GM23338 (cell line): ENCODE measurements around the gene SLC6A3. TPM values are rescaled to one million over a fixed set of nuclear protein-coding genes. Genes with fewer than 3 reads are reported as not detected.

Source experiments
- ATAC-seq: fragments of 200-7000 bp; cut with Tn5 transposase; 3 replicates; pipeline ENCODE4 v1.9.1; 2020
- DNase-seq: peaks from one replicate; pipeline ENCODE4 v3.0.0-alpha.2; 2015; ENCODE audit warnings: low spot score
- H2AFZ ChIP-seq: fragments of 200-600 bp; sonication (generic); 2 replicates; pipeline ENCODE4 v1.8.0; 2016; ENCODE audit warnings: antibody characterized with exemption, mild to moderate bottlenecking, moderate library complexity
- H3F3A ChIP-seq: fragments of 200-600 bp; sonication (generic); replicated peaks from 2 replicates; pipeline ENCODE4 v1.8.0; 2017; ENCODE audit warnings: antibody characterized with exemption, mixed run types, low read depth
- H3K27ac ChIP-seq: fragments of 200-600 bp; sonication (generic); 2 replicates; pipeline ENCODE4 v1.6.1; 2016; ENCODE audit warnings: low read depth
- H3K27me3 ChIP-seq: fragments of 200-600 bp; sonication (generic); 2 replicates; pipeline ENCODE4 v1.8.0; 2016; ENCODE audit warnings: mild to moderate bottlenecking, mixed run types, moderate library complexity; ENCODE audit not compliant: insufficient read depth
- H3K36me3 ChIP-seq: fragments of 200-600 bp; sonication (generic); 2 replicates; pipeline ENCODE4 v1.8.0; 2016; ENCODE audit warnings: mild to moderate bottlenecking; ENCODE audit not compliant: insufficient read depth
- H3K4me1 ChIP-seq: fragments of 200-600 bp; sonication (generic); 2 replicates; pipeline ENCODE4 v1.8.0; 2016; ENCODE audit warnings: mild to moderate bottlenecking, moderate library complexity; ENCODE audit not compliant: insufficient read depth
- H3K4me2 ChIP-seq: fragments of 200-600 bp; sonication (generic); 2 replicates; pipeline ENCODE4 v1.7.1; 2017; ENCODE audit warnings: mixed run types
- H3K4me3 ChIP-seq: fragments of 200-600 bp; sonication (generic); 2 replicates; pipeline ENCODE4 v1.6.1; 2016; ENCODE audit warnings: mixed run types
- H3K79me2 ChIP-seq: fragments of 200-600 bp; sonication (generic); replicated peaks from 2 replicates; pipeline ENCODE4 v1.8.0; 2017; ENCODE audit warnings: mild to moderate bottlenecking; ENCODE audit not compliant: insufficient read depth
- H3K9me2 ChIP-seq: fragments of 200-600 bp; sonication (generic); 2 replicates; pipeline ENCODE4 v1.8.0; 2017; ENCODE audit not compliant: insufficient read depth
- H4K20me1 ChIP-seq: fragments of 200-600 bp; sonication (generic); replicated peaks from 2 replicates; pipeline ENCODE4 v1.8.0; 2017; ENCODE audit warnings: mild to moderate bottlenecking; ENCODE audit not compliant: insufficient read depth
- H3K27ac Mint-ChIP-seq: 2 replicates; pipeline ENCODE4 v1.8.0; 2020; ENCODE audit warnings: inconsistent platforms, mild to moderate bottlenecking, moderate library complexity, mixed read lengths
- H3K27me3 Mint-ChIP-seq: 3 replicates; pipeline ENCODE4 v1.8.0; 2022; ENCODE audit warnings: low read depth, mild to moderate bottlenecking, moderate library complexity, mixed read lengths, inconsistent platforms; ENCODE audit not compliant: insufficient read depth, poor library complexity
- H3K36me3 Mint-ChIP-seq: 3 replicates; pipeline ENCODE4 v1.8.0; 2021; ENCODE audit warnings: low read depth, mild to moderate bottlenecking, inconsistent platforms, moderate library complexity, mixed read lengths
- H3K4me1 Mint-ChIP-seq: 3 replicates; pipeline ENCODE4 v1.8.0; 2020; ENCODE audit warnings: mild to moderate bottlenecking, inconsistent platforms, mixed read lengths
- H3K4me3 Mint-ChIP-seq: 3 replicates; pipeline ENCODE4 v1.8.0; 2021; ENCODE audit warnings: moderate library complexity, mild to moderate bottlenecking, inconsistent platforms, mixed read lengths
- H3K9me3 Mint-ChIP-seq: 3 replicates; pipeline ENCODE4 v1.8.0; 2020; ENCODE audit warnings: moderate library complexity, mild to moderate bottlenecking, inconsistent platforms, mixed read lengths
- CREB1 ChIP-seq: fragments of 250-450 bp; sonication (Bioruptor Pico); IDR thresholded peaks from 2 replicates; pipeline ENCODE4 v1.5.0; 2020; ENCODE audit warnings: low read depth, mild to moderate bottlenecking, moderate library complexity
- EZH2 ChIP-seq: fragments of 200-600 bp; sonication (generic); IDR thresholded peaks from one replicate; pipeline ENCODE4 v1.8.0; 2017; ENCODE audit warnings: antibody characterized with exemption, mild to moderate bottlenecking, low read depth; ENCODE audit not compliant: unreplicated experiment
- EZH2phosphoT487 ChIP-seq: fragments of 200-600 bp; sonication (generic); IDR thresholded peaks from one replicate; pipeline ENCODE4 v1.8.1; 2018; ENCODE audit warnings: antibody characterized with exemption; ENCODE audit not compliant: unreplicated experiment
- JUNB ChIP-seq: IDR thresholded peaks from one replicate; pipeline ENCODE4 v1.6.1; 2016; ENCODE audit warnings: antibody characterized with exemption; ENCODE audit not compliant: unreplicated experiment
- NANOG ChIP-seq: IDR thresholded peaks from 2 replicates; pipeline ENCODE4 v1.6.1; 2016; ENCODE audit warnings: antibody characterized with exemption, borderline replicate concordance
- POLR2AphosphoS5 ChIP-seq: IDR thresholded peaks from 2 replicates; pipeline ENCODE4 v1.6.1; 2016; ENCODE audit warnings: antibody characterized with exemption, low read depth
- STAT1 ChIP-seq: IDR thresholded peaks from one replicate; pipeline ENCODE4 v1.6.1; 2016; ENCODE audit warnings: antibody characterized with exemption; ENCODE audit not compliant: unreplicated experiment
- ZNF114 ChIP-seq: fragments of 250-450 bp; sonication (Bioruptor Pico); IDR thresholded peaks from 2 replicates; pipeline ENCODE4 v1.5.0; 2020; ENCODE audit warnings: mild to moderate bottlenecking, moderate library complexity
- ZNF331 ChIP-seq: fragments of 250-450 bp; sonication (Bioruptor Pico); IDR thresholded peaks from 2 replicates; pipeline ENCODE4 v1.5.0; 2020; ENCODE audit warnings: low read depth, mild to moderate bottlenecking, moderate library complexity
- polyA plus RNA-seq: library from polyadenylated mRNA; unstranded; fragments of >200 nt; fragmentation: Nextera tagmentation; extraction: Ambion mirVana; gene quantifications from 2 replicates; pipeline ENCODE4 v1.2.1, GENCODE V29; 2016
- total RNA-seq: library from RNA; depleted of rRNA; stranded (reverse); fragments of >200 nt; shearing (Covaris generic); gene quantifications from 2 replicates; pipeline ENCODE4 v1.2.3, GENCODE V29; 2014
- TF ChIP-seq, protein P1 (sequence below): IDR thresholded peaks from one replicate; pipeline ENCODE4 v1.6.1; 2018; ENCODE audit warnings: antibody characterized with exemption; ENCODE audit not compliant: unreplicated experiment
- TF ChIP-seq, protein P2 (sequence below): IDR thresholded peaks from 2 replicates; pipeline ENCODE4 v1.6.1; 2016; ENCODE audit warnings: antibody characterized with exemption
- TF ChIP-seq, protein P3 (sequence below), 2 experiments: fragments of 200-600 bp in 1 of 2; sonication (generic) in 1 of 2; conservative IDR thresholded peaks; 2 replicates each; pipeline versions ENCODE4 v1.5.1 to v1.6.1; 2016 to 2017; ENCODE audit warnings: antibody characterized with exemption in 2 of 2, low read depth in 2 of 2, mild to moderate bottlenecking in 2 of 2, moderate library complexity in 1 of 2
- TF ChIP-seq, protein P4 (sequence below): fragments of 250-450 bp; sonication (Bioruptor Pico); IDR thresholded peaks from 2 replicates; pipeline ENCODE4 v1.5.0; 2020; ENCODE audit warnings: mild to moderate bottlenecking, moderate library complexity

Gene SLC6A3
- total and polyA plus RNA-seq, 2 experiments from 2014 or later = 0.76 to 1.0 TPM

DNA sequence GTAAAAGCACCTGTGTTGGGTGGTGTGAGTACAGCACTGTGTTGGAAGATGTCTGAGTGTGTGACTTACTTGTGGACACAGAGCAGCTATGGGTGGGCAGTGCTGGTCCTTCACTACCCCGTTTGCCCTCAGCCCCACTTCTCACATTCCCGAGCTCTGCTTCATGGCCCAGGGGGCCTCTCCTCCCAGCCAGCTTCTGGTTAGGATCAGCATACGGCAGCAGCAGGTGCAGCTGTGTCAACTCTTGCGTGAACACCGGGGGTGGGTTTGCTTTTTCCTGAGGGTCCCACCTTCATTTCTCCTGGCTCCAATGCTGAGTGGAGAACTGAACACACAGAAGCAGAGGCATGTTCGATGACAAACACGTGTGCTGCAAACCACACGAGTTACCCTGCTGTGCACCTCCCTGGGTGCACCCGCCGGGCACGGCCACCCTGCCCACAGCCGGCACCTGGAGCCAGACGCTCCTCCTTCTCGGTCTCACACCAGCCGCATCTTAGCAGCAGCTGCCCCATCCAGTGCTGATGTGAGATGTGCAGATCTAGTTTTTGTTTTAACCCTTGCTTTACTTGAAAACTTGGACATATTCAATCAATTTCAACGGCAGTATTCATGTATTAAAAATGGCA, 14.9 kb upstream of the SLC6A3 start:
- Mint-ChIP-seq H3K27me3 (peaks cover 11% of the 10 kb centered on the region), H3K36me3 (peaks cover 86% of the 10 kb centered on the region), H3K4me3 (no peak overlapping the region), H3K27ac (peak overlapping the region; percentile 67; the same call in 1 of the 2 replicates), H3K9me3 (peaks cover 49% of the 10 kb centered on the region), H3K4me1 (no peaks in the 10 kb centered on the region; the same call in 2 of the 3 replicates)
- H3K27me3 ChIP-seq = no peaks in the 10 kb centered on the region
- no peaks in the 10 kb centered on the region for H3K79me2 ChIP-seq
- H3K4me3 ChIP-seq = no peak overlapping the region
- peak; percentile 45 for ATAC-seq
- H3K27ac ChIP-seq = no peak overlapping the region
- no peaks in the 10 kb centered on the region for H3K9me2 ChIP-seq
- peaks cover 52% of the 10 kb centered on the region for H3F3A ChIP-seq
- H4K20me1 ChIP-seq = peaks cover 3% of the 10 kb centered on the region; the same call in 1 of the 2 replicates
- DNase-seq = no peak
- H3K36me3 ChIP-seq = peaks cover 47% of the 10 kb centered on the region
- H3K4me2 ChIP-seq = no peak overlapping the region
- no peaks in the 10 kb centered on the region for H3K4me1 ChIP-seq
- TF ChIP-seq CREB1 (no peak), ZNF114 (CRISPR knock-in tag) (no peak), STAT1 (no peak), POLR2AphosphoS5 (no peak), NANOG (no peak), JUNB (no peak), ZNF331 (CRISPR knock-in tag) (no peak), EZH2 (no peak), EZH2phosphoT487 (no peak)
- TF ChIP-seq, protein P1, sequence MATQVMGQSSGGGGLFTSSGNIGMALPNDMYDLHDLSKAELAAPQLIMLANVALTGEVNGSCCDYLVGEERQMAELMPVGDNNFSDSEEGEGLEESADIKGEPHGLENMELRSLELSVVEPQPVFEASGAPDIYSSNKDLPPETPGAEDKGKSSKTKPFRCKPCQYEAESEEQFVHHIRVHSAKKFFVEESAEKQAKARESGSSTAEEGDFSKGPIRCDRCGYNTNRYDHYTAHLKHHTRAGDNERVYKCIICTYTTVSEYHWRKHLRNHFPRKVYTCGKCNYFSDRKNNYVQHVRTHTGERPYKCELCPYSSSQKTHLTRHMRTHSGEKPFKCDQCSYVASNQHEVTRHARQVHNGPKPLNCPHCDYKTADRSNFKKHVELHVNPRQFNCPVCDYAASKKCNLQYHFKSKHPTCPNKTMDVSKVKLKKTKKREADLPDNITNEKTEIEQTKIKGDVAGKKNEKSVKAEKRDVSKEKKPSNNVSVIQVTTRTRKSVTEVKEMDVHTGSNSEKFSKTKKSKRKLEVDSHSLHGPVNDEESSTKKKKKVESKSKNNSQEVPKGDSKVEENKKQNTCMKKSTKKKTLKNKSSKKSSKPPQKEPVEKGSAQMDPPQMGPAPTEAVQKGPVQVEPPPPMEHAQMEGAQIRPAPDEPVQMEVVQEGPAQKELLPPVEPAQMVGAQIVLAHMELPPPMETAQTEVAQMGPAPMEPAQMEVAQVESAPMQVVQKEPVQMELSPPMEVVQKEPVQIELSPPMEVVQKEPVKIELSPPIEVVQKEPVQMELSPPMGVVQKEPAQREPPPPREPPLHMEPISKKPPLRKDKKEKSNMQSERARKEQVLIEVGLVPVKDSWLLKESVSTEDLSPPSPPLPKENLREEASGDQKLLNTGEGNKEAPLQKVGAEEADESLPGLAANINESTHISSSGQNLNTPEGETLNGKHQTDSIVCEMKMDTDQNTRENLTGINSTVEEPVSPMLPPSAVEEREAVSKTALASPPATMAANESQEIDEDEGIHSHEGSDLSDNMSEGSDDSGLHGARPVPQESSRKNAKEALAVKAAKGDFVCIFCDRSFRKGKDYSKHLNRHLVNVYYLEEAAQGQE = no peak
- TF ChIP-seq, protein P2, sequence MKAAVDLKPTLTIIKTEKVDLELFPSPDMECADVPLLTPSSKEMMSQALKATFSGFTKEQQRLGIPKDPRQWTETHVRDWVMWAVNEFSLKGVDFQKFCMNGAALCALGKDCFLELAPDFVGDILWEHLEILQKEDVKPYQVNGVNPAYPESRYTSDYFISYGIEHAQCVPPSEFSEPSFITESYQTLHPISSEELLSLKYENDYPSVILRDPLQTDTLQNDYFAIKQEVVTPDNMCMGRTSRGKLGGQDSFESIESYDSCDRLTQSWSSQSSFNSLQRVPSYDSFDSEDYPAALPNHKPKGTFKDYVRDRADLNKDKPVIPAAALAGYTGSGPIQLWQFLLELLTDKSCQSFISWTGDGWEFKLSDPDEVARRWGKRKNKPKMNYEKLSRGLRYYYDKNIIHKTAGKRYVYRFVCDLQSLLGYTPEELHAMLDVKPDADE = no peak
- TF ChIP-seq, protein P3, sequence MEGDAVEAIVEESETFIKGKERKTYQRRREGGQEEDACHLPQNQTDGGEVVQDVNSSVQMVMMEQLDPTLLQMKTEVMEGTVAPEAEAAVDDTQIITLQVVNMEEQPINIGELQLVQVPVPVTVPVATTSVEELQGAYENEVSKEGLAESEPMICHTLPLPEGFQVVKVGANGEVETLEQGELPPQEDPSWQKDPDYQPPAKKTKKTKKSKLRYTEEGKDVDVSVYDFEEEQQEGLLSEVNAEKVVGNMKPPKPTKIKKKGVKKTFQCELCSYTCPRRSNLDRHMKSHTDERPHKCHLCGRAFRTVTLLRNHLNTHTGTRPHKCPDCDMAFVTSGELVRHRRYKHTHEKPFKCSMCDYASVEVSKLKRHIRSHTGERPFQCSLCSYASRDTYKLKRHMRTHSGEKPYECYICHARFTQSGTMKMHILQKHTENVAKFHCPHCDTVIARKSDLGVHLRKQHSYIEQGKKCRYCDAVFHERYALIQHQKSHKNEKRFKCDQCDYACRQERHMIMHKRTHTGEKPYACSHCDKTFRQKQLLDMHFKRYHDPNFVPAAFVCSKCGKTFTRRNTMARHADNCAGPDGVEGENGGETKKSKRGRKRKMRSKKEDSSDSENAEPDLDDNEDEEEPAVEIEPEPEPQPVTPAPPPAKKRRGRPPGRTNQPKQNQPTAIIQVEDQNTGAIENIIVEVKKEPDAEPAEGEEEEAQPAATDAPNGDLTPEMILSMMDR (conservative IDR thresholded peaks at IDR 0.05; ENCODE audit: low read depth in 2 of 2) = no peak
- TF ChIP-seq, protein P4, sequence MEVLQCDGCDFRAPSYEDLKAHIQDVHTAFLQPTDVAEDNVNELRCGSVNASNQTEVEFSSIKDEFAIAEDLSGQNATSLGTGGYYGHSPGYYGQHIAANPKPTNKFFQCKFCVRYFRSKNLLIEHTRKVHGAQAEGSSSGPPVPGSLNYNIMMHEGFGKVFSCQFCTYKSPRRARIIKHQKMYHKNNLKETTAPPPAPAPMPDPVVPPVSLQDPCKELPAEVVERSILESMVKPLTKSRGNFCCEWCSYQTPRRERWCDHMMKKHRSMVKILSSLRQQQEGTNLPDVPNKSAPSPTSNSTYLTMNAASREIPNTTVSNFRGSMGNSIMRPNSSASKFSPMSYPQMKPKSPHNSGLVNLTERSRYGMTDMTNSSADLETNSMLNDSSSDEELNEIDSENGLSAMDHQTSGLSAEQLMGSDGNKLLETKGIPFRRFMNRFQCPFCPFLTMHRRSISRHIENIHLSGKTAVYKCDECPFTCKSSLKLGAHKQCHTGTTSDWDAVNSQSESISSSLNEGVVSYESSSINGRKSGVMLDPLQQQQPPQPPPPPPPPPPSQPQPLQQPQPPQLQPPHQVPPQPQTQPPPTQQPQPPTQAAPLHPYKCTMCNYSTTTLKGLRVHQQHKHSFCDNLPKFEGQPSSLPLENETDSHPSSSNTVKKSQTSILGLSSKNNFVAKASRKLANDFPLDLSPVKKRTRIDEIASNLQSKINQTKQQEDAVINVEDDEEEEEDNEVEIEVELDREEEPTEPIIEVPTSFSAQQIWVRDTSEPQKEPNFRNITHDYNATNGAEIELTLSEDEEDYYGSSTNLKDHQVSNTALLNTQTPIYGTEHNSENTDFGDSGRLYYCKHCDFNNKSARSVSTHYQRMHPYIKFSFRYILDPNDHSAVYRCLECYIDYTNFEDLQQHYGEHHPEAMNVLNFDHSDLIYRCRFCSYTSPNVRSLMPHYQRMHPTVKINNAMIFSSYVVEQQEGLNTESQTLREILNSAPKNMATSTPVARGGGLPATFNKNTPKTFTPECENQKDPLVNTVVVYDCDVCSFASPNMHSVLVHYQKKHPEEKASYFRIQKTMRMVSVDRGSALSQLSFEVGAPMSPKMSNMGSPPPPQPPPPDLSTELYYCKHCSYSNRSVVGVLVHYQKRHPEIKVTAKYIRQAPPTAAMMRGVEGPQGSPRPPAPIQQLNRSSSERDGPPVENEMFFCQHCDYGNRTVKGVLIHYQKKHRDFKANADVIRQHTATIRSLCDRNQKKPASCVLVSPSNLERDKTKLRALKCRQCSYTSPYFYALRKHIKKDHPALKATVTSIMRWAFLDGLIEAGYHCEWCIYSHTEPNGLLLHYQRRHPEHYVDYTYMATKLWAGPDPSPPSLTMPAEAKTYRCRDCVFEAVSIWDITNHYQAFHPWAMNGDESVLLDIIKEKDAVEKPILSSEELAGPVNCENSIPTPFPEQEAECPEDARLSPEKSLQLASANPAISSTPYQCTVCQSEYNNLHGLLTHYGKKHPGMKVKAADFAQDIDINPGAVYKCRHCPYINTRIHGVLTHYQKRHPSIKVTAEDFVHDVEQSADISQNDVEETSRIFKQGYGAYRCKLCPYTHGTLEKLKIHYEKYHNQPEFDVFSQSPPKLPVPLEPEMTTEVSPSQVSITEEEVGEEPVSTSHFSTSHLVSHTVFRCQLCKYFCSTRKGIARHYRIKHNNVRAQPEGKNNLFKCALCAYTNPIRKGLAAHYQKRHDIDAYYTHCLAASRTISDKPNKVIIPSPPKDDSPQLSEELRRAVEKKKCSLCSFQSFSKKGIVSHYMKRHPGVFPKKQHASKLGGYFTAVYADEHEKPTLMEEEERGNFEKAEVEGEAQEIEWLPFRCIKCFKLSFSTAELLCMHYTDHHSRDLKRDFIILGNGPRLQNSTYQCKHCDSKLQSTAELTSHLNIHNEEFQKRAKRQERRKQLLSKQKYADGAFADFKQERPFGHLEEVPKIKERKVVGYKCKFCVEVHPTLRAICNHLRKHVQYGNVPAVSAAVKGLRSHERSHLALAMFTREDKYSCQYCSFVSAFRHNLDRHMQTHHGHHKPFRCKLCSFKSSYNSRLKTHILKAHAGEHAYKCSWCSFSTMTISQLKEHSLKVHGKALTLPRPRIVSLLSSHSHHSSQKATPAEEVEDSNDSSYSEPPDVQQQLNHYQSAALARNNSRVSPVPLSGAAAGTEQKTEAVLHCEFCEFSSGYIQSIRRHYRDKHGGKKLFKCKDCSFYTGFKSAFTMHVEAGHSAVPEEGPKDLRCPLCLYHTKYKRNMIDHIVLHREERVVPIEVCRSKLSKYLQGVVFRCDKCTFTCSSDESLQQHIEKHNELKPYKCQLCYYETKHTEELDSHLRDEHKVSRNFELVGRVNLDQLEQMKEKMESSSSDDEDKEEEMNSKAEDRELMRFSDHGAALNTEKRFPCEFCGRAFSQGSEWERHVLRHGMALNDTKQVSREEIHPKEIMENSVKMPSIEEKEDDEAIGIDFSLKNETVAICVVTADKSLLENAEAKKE = no peak
- no peak overlapping the region for H2AFZ ChIP-seq
